H1 (cell line): Measurements from ENCODE around the gene CTSA. TPM values are rescaled to one million over a fixed set of nuclear protein-coding genes. Genes with fewer than 3 reads are reported as not detected.

Experiments used
- ATF2 ChIP-seq: IDR thresholded peaks from 2 replicates; pipeline ENCODE4 v1.6.1; 2012; ENCODE audit warnings: low read length, inconsistent platforms
- BCL11A ChIP-seq, 2 experiments: IDR thresholded peaks; one replicate each; pipeline ENCODE4 v1.6.1; 2011; ENCODE audit warnings: low read depth in 2 of 2, low read length in 2 of 2, mild to moderate bottlenecking in 2 of 2
- CHD7 ChIP-seq: fragments of 300-600 bp; sonication (generic); IDR thresholded peaks from 2 replicates; pipeline ENCODE4 v1.7.1; 2012; ENCODE audit warnings: low read length, moderate library complexity, mild to moderate bottlenecking, inconsistent platforms; ENCODE audit not compliant: insufficient replicate concordance
- CREB1 ChIP-seq: IDR thresholded peaks from 2 replicates; pipeline ENCODE4 v1.6.1; 2012; ENCODE audit warnings: inconsistent platforms
- polyA plus RNA-seq, 7 experiments: library from polyadenylated mRNA; depleted of rRNA in 3 of 7; stranded (reverse) in 5 of 7; unstranded in 2 of 7; fragments of >200 nt in 5 of 7; fragments of 200-250 nt in 2 of 7; gene quantifications; 1 replicate in 5 of 7; 2 replicates in 1 of 7; 4 replicates in 1 of 7; pipeline versions ENCODE4 v1.2.1 to v1.2.3, GENCODE V29; 2011 to 2013; ENCODE audit warnings: missing spikeins in 2 of 7, mixed read lengths in 2 of 7
- total RNA-seq: library from RNA; stranded (reverse); fragmentation: NEBNext Ultra II Directional; extraction: Animal tissue kit (Norgen Biotek cat#: 25700); gene quantifications from 2 replicates; pipeline ENCODE4 v1.2.1, GENCODE V29; 2021

CTSA gene
- total and polyA plus RNA-seq, 2 of the 8 experiments (the other 6 are each of a cell fraction or from before 2014, with no cell fraction given) = 49.7 to 74.0 TPM

- TF ChIP-seq CHD7 (no peak), BCL11A (IDR thresholded peaks at IDR 0.05; ENCODE audit: low read depth in 2 of 2, low read length in 2 of 2) (no peak), CREB1 (no peak), ATF2 (no peak)
These were observed 18.5 kb upstream of the CTSA start (continued) for GRCh38 chr20:45872626-45873025.
